ENCODE measurements around the gene F12.

The F12 gene

DNA sequence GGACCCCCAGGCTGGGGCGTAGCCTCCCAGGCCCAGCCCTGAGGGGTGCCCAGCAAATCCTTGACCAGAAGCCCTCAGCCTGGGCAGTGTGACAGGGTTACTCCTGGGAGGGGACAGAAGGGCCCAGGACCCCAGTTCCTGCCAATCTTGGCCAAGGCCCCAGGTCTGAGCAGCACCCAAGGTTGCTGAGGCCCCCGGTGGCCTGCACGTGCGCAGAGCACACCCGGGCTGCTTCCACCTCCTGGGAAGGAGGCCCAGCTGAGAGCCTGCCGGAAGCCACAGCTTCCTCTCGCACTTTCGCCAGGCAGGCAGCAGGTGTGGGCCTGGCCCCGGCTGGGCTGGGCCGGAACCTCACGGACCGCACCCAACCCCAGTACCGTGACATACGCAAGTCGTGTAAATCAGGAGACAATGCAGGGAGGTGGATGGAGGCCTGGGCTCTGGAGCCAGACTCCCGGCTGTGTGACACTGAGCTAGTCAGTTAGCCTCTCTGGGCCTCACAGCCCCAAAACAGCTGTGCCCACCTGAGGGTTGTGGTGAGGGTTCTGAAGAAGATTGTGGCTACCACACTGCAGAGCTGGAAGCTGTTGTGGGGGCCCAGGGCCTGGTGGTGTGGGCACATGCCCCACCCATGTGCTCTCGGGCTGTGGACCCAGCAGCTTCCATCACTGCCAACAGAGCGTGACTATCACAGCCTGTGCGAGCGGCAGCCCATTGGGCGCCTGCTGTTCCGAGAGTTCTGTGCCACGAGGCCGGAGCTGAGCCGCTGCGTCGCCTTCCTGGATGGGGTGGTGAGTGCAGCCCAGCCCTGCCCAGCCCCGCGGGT lies 22.2 kb upstream of the F12 start:
- Histone ChIP-seq H3K9ac (no peak overlapping the region), H2AFZ (no peak overlapping the region)

DNA sequence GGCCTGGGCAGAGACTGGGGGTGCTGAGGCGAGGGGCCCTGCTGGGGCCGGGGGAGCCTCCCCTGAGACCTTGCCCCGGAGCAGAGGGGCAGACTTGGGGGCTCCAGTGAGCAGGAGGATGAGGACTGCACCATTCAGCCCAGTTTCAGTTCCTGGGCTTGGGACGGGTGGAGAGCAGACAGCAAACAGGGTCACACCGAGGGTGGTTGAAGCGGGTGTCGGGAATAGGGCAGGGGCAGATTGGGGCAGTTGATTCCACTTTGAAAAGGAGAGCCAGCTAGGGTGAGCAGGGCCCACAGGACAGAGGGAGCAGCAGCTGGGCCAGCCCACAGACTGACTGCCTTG lies 21.6 kb upstream of the F12 start:
- H3K36me3 ChIP-seq (ENCODE audit: control insufficient read depth, insufficient read depth, low read length): no peaks in the 10 kb centered on the region
- peaks cover 10% of the 10 kb centered on the region for H3K4me1 ChIP-seq
- H3K79me2 ChIP-seq: no peaks in the 10 kb centered on the region
- no peaks in the 10 kb centered on the region for H3K9me3 ChIP-seq (ENCODE audit: control insufficient read depth, low read length)
- no peak overlapping the region for H3K9ac ChIP-seq
- no peak overlapping the region for H3K4me2 ChIP-seq (ENCODE audit: low read length)
- H3K27me3 ChIP-seq (ENCODE audit: control insufficient read depth, insufficient read depth, low read length): no peaks in the 10 kb centered on the region
- TF ChIP-seq CTCF (IDR thresholded peaks at IDR 0.05): no peak
- no peak overlapping the region for H2AFZ ChIP-seq
- no peak overlapping the region for H3K27ac ChIP-seq
- H3K4me3 ChIP-seq (ENCODE audit: low read depth, low read length): no peak overlapping the region

More for the DNA sequence above, 22.2 kb upstream of the F12 start:
- Histone ChIP-seq H3K4me2 (ENCODE audit: low read length) (no peak overlapping the region), H3K4me3 (ENCODE audit: low read depth, low read length) (no peak overlapping the region), H3K4me1 (peaks cover 10% of the 10 kb centered on the region), H3K27me3 (ENCODE audit: control insufficient read depth, insufficient read depth, low read length) (no peaks in the 10 kb centered on the region), H3K9me3 (ENCODE audit: control insufficient read depth, low read length) (no peaks in the 10 kb centered on the region), H3K36me3 (ENCODE audit: control insufficient read depth, insufficient read depth, low read length) (no peaks in the 10 kb centered on the region), H3K79me2 (no peaks in the 10 kb centered on the region), H3K27ac (no peak overlapping the region)
- TF ChIP-seq CTCF (IDR thresholded peaks at IDR 0.05): no peak

DNA sequence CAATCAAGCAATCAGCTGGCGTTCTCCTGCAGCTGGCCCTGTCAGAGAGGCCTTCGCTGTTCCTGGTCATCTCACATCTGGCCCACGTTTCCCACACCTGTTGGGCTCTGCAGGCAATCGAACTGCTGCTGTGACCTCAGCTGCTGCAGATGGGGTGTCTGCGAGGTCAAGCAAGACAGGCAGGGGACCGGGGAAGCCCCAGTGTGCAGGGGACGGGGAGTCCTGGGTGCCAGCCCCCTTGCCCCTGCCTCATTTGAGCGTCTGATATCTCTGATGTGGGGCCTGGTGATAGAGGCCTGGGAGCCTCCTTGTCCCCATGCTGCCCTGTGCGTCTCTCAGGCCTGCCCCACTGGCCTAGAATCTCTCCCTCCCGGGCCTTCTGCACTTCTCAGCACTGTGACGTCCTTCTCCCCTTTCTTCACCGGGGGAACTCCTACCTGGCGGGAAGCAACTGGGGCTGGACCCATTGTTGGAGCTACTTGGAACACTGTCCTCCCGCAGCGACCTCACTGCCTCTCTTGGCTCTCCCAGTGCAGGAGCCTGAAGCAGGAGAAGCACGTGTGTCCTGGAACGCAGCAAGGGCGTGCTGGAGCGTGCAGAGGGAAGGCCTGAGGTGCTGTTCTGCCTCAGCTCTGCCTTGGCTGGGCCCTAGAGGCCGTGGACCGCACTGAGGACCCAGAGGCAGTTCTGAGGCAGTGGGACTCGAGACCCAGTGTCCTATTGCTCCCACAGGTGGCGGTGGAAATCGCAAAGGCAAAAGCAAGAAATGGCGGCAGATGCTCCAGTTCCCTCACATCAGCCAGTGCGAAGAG lies 21.0 kb upstream of the F12 start:
- TF ChIP-seq CTCF (IDR thresholded peaks at IDR 0.05): no peak
- Histone ChIP-seq H3K4me3 (ENCODE audit: low read depth, low read length) (no peak overlapping the region), H2AFZ (no peak overlapping the region), H3K9me3 (ENCODE audit: control insufficient read depth, low read length) (no peaks in the 10 kb centered on the region), H3K9ac (no peak overlapping the region), H3K4me2 (ENCODE audit: low read length) (no peak overlapping the region), H3K27me3 (ENCODE audit: control insufficient read depth, insufficient read depth, low read length) (no peaks in the 10 kb centered on the region), H3K79me2 (no peaks in the 10 kb centered on the region), H3K27ac (no peak overlapping the region), H3K36me3 (ENCODE audit: control insufficient read depth, insufficient read depth, low read length) (no peaks in the 10 kb centered on the region), H3K4me1 (peaks cover 14% of the 10 kb centered on the region)

DNA sequence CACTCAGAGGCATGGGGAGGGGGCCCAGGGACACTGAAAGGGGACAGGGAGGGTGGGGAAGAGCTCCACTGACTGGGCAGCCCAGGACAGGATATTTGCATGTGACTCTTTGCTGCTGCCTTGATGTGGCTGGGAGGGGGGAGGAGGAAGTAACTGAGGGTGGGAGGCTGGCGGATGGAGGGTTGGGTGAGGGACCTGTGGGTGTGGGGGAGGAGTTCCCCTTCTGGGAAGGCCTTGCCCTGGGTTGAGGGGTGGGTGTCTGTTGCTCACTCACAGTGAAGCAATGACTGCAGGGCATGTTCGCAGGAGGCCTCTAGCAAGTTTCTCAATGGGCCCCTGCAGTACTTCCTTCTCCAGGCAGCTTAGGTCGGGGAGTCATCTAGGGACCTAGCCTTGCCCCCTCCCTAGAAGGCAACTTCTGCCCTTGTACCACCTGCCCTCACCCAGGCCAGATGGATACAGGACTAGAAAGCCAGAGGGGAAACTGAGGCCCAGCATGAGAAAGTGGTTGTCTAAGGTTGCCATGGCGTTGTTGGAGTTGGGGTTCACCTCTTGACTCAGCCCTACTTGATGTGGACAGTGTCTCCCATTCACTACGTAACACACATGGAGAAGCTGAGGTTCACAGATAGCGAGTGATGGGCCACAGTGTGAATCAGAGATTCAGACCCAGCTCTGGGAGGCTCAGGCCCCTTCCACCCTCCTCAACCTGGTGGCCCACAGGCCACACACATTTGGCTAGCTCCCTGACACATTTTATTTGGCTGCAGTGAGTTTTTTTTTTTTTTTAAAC lies 20.1 kb upstream of the F12 start:
- H3K79me2 ChIP-seq: no peaks in the 10 kb centered on the region
- no peak overlapping the region for H3K4me2 ChIP-seq (ENCODE audit: low read length)
- no peaks in the 10 kb centered on the region for H3K27me3 ChIP-seq (ENCODE audit: control insufficient read depth, insufficient read depth, low read length)
- no peak overlapping the region for H3K9ac ChIP-seq
- H3K4me1 ChIP-seq: peaks cover 17% of the 10 kb centered on the region
- no peaks in the 10 kb centered on the region for H3K36me3 ChIP-seq (ENCODE audit: control insufficient read depth, insufficient read depth, low read length)
- TF ChIP-seq CTCF (IDR thresholded peaks at IDR 0.05): no peak
- no peak overlapping the region for H2AFZ ChIP-seq
- no peaks in the 10 kb centered on the region for H3K9me3 ChIP-seq (ENCODE audit: control insufficient read depth, low read length)
- no peak overlapping the region for H3K4me3 ChIP-seq (ENCODE audit: low read depth, low read length)
- no peak overlapping the region for H3K27ac ChIP-seq

Data from parathyroid adenoma (tissue), 2 donors.